Activated naive CD4-positive, alpha-beta T cell treated with anti-CD3 and anti-CD28 coated beads, Interleukin-2, amount 10 ng/mL, durations not matched to agents 7 days and 5 days (primary cell): ENCODE data around the gene HUS1.
A peak's percentile ranks its signal among the peaks of the same experiment; 100 is the strongest.
"Not testable (repeated sequence)": the region's sequence is repeated elsewhere in the genome, so short reads cannot be mapped to it uniquely, and the experiment has no call there.

ENCODE experiments used
- CTCF ChIA-PET: fragments of 350-600 bp; sonication (Branson Sonifier 250); formaldehyde crosslinking; loops from one replicate; lab custom pipeline; 2021; ENCODE audit warnings: antibody characterized with exemption; lab: Charles Lee
- DNase-seq: peaks from one replicate; pipeline ENCODE4 v3.0.0-alpha.2; 2020
- H3K27ac Mint-ChIP-seq: one replicate; pipeline ENCODE4 v1.8.0; 2021; ENCODE audit warnings: mild to moderate bottlenecking, moderate library complexity, mixed read lengths
- H3K27me3 Mint-ChIP-seq: one replicate; pipeline ENCODE4 v1.8.0; 2021; ENCODE audit warnings: mild to moderate bottlenecking, mixed read lengths
- H3K36me3 Mint-ChIP-seq: one replicate; pipeline ENCODE4 v1.8.0; 2021; ENCODE audit warnings: mixed read lengths
- H3K4me1 Mint-ChIP-seq: one replicate; pipeline ENCODE4 v1.8.0; 2021; ENCODE audit warnings: mixed read lengths
- H3K4me3 Mint-ChIP-seq: one replicate; pipeline ENCODE4 v1.8.0; 2021; ENCODE audit warnings: mild to moderate bottlenecking, moderate library complexity, mixed read lengths
- H3K9me3 Mint-ChIP-seq: one replicate; pipeline ENCODE4 v1.8.0; 2021; ENCODE audit warnings: mixed read lengths

The HUS1 gene

GRCh38 chr7:47937711-47938573 lies 41.5 kb downstream of the HUS1 start:
- no peaks in the 10 kb centered on the region for H3K9me3 Mint-ChIP-seq
- H3K4me1 Mint-ChIP-seq, result peaks cover 17% of the 10 kb centered on the region
- H3K4me3 Mint-ChIP-seq, result no peak overlapping the region
- no peaks in the 10 kb centered on the region for H3K36me3 Mint-ChIP-seq
- no peaks in the 10 kb centered on the region for H3K27me3 Mint-ChIP-seq
- CTCF ChIA-PET, result interaction anchor here (0.9 to 1.9 kb wide), 6 partner anchors 10 to 671 kb away, joined by 3 to 8 read pairs (median 4); partner anchors contain the start of gene PKD1L1
- DNase-seq, result no peak
- no peak overlapping the region for H3K27ac Mint-ChIP-seq

- Mint-ChIP-seq H3K4me3 (no peak overlapping the region), H3K27me3 (no peaks in the 10 kb centered on the region), H3K27ac (no peak overlapping the region), H3K4me1 (peaks cover 17% of the 10 kb centered on the region), H3K36me3 (no peaks in the 10 kb centered on the region), H3K9me3 (no peaks in the 10 kb centered on the region)
- peak; percentile 24 for DNase-seq
- CTCF ChIA-PET, result interaction anchor here (1.5 kb wide), 1 partner anchor 218 kb away, joined by 4 read pairs; no protein-coding TSS in a partner anchor
Observed at GRCh38 chr7:47937065-47937687, 42.2 kb downstream of the HUS1 start.

GRCh38 chr7:47936323-47936722 lies 43.1 kb downstream of the HUS1 start:
- DNase-seq, result no peak
- peaks cover 17% of the 10 kb centered on the region for H3K4me1 Mint-ChIP-seq
- CTCF ChIA-PET, result no interaction called here
- no peak overlapping the region for H3K27ac Mint-ChIP-seq
- no peaks in the 10 kb centered on the region for H3K9me3 Mint-ChIP-seq
- H3K27me3 Mint-ChIP-seq, result no peaks in the 10 kb centered on the region
- H3K36me3 Mint-ChIP-seq, result no peaks in the 10 kb centered on the region
- H3K4me3 Mint-ChIP-seq, result no peak overlapping the region

GRCh38 chr7:47935336-47935735 lies 44.1 kb downstream of the HUS1 start:
- H3K27ac Mint-ChIP-seq, result no peak overlapping the region
- CTCF ChIA-PET, result no interaction called here
- DNase-seq, result no peak
- peaks cover 17% of the 10 kb centered on the region for H3K4me1 Mint-ChIP-seq
- H3K9me3 Mint-ChIP-seq, result no peaks in the 10 kb centered on the region
- no peaks in the 10 kb centered on the region for H3K36me3 Mint-ChIP-seq
- H3K27me3 Mint-ChIP-seq, result no peaks in the 10 kb centered on the region
- no peak overlapping the region for H3K4me3 Mint-ChIP-seq

GRCh38 chr7:47934831-47935230 lies 44.6 kb downstream of the HUS1 start:
- Mint-ChIP-seq H3K9me3 (no peaks in the 10 kb centered on the region), H3K27ac (no peak overlapping the region), H3K27me3 (no peaks in the 10 kb centered on the region), H3K4me3 (no peak overlapping the region), H3K4me1 (peaks cover 17% of the 10 kb centered on the region), H3K36me3 (no peaks in the 10 kb centered on the region)
- CTCF ChIA-PET, result no interaction called here
- no peak for DNase-seq

- Mint-ChIP-seq H3K36me3 (no peaks in the 10 kb centered on the region), H3K4me1 (peaks cover 10% of the 10 kb centered on the region), H3K4me3 (no peak overlapping the region), H3K27me3 (no peaks in the 10 kb centered on the region), H3K9me3 (no peaks in the 10 kb centered on the region), H3K27ac (no peak overlapping the region)
- DNase-seq, result no peak
- CTCF ChIA-PET, result interaction anchor here (1.1 kb wide), 1 partner anchor 12 kb away, joined by 3 read pairs; no protein-coding TSS in a partner anchor
Observed at GRCh38 chr7:47933215-47933614, 46.2 kb downstream of the HUS1 start.

GRCh38 chr7:47932466-47933037 lies 46.9 kb downstream of the HUS1 start:
- Mint-ChIP-seq H3K27me3 (no peaks in the 10 kb centered on the region), H3K4me1 (peaks cover 5% of the 10 kb centered on the region), H3K27ac (no peak overlapping the region), H3K4me3 (no peak overlapping the region), H3K9me3 (no peaks in the 10 kb centered on the region), H3K36me3 (no peaks in the 10 kb centered on the region)
- DNase-seq, result no peak
- CTCF ChIA-PET, result interaction anchor here (1.1 kb wide), 1 partner anchor 13 kb away, joined by 3 read pairs; no protein-coding TSS in a partner anchor

GRCh38 chr7:47932016-47932415 lies 47.4 kb downstream of the HUS1 start:
- H3K27me3 Mint-ChIP-seq, result no peaks in the 10 kb centered on the region
- H3K27ac Mint-ChIP-seq, result no peak overlapping the region
- H3K4me3 Mint-ChIP-seq, result no peak overlapping the region
- no peaks in the 10 kb centered on the region for H3K4me1 Mint-ChIP-seq
- no peak for DNase-seq
- H3K9me3 Mint-ChIP-seq, result no peaks in the 10 kb centered on the region
- H3K36me3 Mint-ChIP-seq, result no peaks in the 10 kb centered on the region
- CTCF ChIA-PET, result no interaction called here

GRCh38 chr7:47931005-47932004 lies 48.1 kb downstream of the HUS1 start:
- Mint-ChIP-seq H3K4me1 (no peaks in the 10 kb centered on the region), H3K4me3 (no peak overlapping the region), H3K36me3 (no peaks in the 10 kb centered on the region), H3K27me3 (no peaks in the 10 kb centered on the region), H3K9me3 (no peaks in the 10 kb centered on the region), H3K27ac (no peak overlapping the region)
- CTCF ChIA-PET, result no interaction called here
- DNase-seq, result no peak

GRCh38 chr7:47924266-47924665 lies 55.1 kb downstream of the HUS1 start:
- CTCF ChIA-PET, result no interaction called here
- Mint-ChIP-seq H3K27ac (no peak overlapping the region), H3K4me3 (no peak overlapping the region), H3K27me3 (no peaks in the 10 kb centered on the region), H3K36me3 (no peaks in the 10 kb centered on the region), H3K4me1 (no peaks in the 10 kb centered on the region), H3K9me3 (no peaks in the 10 kb centered on the region)
- DNase-seq, result no peak

GRCh38 chr7:47923081-47923875 lies 56.1 kb downstream of the HUS1 start:
- H3K36me3 Mint-ChIP-seq, CTCF ChIA-PET, H3K27me3 Mint-ChIP-seq, DNase-seq, H3K27ac Mint-ChIP-seq, H3K9me3 Mint-ChIP-seq, H3K4me1 Mint-ChIP-seq, H3K4me3 Mint-ChIP-seq: not testable (repeated sequence)

GRCh38 chr7:47916514-47916913 lies 62.9 kb downstream of the HUS1 start:
- H3K9me3 Mint-ChIP-seq, H3K4me1 Mint-ChIP-seq: not testable (repeated sequence)

GRCh38 chr7:47915616-47915976 lies 63.8 kb downstream of the HUS1 start:
- no peaks in the 10 kb centered on the region for H3K9me3 Mint-ChIP-seq
- H3K36me3 Mint-ChIP-seq, result no peaks in the 10 kb centered on the region
- H3K27me3 Mint-ChIP-seq, result peaks cover 4% of the 10 kb centered on the region
- no peak for DNase-seq
- no peaks in the 10 kb centered on the region for H3K4me1 Mint-ChIP-seq
- H3K4me3 Mint-ChIP-seq, result no peak overlapping the region
- no peak overlapping the region for H3K27ac Mint-ChIP-seq
- CTCF ChIA-PET, result interaction anchor here (1.2 kb wide), 1 partner anchor 23 kb away, joined by 3 read pairs; no protein-coding TSS in a partner anchor

More at GRCh38 chr7:47916514-47916913, 62.9 kb downstream of the HUS1 start:
- H3K4me3 Mint-ChIP-seq, DNase-seq, H3K27ac Mint-ChIP-seq, H3K36me3 Mint-ChIP-seq, H3K27me3 Mint-ChIP-seq: not testable (repeated sequence)
- CTCF ChIA-PET, result interaction anchor here (1.2 kb wide), 1 partner anchor 22 kb away, joined by 3 read pairs; no protein-coding TSS in a partner anchor
